Globus pallidus (tissue), 1 donor: ENCODE measurements around the gene PI4KA.
"Not testable (repeated sequence)": the region's sequence is repeated elsewhere in the genome, so short reads cannot be mapped to it uniquely, and the experiment has no call there.

ENCODE experiments used
- DNase-seq: peaks from one replicate; pipeline ENCODE4 v3.0.0-alpha.2; 2015; ENCODE audit warnings: low spot score

PI4KA gene

DNA sequence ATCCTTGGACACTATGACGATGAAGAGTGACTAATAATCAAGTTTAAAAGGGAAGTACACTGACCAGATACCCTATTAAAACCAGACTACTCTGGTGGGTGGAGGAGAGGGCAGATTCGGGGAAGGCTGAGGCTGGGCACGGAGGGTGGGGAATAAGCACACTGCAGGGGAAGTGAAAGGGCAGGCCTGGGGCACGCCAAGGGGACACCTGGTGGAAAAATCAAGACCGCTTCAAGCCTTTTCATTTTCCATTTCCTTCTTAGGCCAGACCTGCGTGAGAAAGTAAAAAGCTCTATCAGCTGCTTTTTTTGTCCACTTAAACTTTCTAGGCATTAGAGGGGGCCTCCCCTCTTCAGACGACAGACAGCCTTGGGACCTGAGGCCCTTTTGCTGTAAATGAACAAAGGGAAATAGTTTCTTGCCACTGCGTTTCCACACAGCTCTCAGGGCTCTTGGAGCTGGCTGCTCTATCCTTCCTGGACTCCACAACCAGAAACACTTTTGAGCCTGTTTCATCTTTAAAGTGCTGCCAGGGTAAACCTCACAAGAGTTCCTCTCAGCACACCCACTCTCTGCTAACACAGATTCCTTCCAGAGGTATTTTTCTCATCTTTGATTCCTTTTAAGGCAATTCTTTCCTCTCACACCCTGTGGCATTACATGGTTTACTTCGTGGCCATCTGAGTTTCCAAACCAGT, 109.7 kb downstream of the PI4KA start:
- DNase-seq: no peak

DNA sequence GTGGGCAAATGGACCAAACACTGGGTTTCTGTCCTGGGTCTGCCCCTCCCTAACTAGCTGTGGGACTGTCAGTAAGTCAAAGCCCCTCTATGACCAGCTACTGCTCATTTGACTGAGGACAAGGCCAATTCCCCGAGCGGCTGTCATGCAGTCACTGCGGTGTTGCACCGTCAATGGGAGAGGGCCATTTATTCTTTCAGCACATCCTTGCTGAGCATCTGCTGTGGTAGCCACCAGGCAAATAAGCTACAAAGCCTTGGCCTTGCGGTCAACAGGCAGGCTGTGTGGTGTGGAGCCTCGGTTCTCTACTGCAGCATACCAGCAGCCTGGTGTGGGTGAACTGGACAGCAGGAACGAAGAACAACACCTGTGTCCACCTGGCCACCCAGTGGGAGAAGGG, 110.5 kb downstream of the PI4KA start:
- DNase-seq: no peak

DNA sequence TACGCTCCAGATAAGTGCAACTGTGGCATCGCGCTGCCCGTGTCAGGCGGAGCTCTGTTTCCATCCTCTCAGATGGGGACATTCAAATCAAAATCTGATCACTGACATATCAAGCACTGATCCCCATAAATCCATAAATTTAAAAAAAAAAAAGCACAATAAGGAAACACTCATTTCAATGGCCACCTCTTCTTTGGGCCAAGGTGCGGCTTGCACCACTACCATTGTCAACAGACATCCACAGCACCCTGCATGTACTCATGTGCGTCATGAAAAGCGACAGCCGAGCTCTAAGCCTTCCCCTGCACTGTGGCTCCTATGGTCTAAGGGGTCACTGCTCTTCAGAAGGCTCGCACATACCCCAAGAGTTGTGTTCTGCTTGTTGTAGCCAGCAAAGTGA, 111.4 kb downstream of the PI4KA start:
- no peak for DNase-seq

DNA sequence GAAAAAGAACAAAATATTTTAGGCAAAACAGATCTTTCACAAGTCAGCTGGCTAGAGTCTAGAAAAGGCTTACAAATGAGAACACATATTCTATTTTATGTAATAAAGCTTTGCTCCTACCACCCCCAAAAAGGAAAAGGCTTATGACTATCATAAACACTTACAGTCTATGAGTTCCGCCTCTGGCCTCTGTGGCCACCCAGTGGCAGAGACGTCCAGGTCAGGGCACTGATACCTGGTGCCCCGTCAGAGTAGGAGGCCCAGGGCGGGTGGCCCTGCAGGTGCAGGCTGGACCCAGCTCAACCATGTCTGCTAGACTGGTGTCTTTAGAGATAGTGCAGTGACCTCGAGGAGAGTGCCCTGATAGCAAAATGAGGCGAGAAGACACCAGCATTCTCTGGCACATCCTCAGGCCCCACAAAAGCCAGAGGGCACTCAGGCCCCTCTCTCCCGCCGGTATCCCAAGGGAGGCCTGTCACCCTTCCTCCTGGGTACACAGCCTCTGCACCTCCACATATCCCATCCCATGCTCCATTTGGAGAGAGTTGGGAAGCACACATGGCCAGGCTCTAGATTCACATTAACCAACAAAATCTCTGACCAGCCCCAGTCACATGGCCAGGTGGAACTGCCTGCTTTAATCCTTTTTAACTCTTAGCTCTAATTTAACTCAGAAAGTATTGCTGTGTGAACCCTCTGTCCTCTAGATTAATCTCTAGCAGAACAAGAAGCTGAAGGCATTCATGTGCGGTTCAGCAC, 112.0 kb downstream of the PI4KA start:
- DNase-seq: no peak

DNA sequence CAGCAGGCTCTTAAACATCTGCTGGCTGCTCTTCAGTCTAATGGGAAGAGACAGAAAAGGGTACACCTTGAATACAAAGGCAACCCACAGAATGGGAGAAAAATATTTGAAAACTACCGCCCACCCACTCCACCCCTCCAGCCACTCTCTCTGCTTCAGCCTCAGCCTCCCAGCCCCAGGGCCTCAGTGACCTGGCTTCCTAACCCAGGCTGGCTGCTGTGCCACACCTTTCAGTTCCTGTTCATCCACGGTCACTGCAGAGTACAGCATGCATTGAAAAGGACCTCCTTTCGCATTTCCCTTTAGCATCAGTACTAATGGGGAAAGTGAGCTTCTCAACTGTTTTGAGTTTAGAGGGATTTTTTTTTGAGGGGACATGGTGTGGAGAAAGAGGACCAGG, 113.5 kb downstream of the PI4KA start:
- DNase-seq: no peak

DNA sequence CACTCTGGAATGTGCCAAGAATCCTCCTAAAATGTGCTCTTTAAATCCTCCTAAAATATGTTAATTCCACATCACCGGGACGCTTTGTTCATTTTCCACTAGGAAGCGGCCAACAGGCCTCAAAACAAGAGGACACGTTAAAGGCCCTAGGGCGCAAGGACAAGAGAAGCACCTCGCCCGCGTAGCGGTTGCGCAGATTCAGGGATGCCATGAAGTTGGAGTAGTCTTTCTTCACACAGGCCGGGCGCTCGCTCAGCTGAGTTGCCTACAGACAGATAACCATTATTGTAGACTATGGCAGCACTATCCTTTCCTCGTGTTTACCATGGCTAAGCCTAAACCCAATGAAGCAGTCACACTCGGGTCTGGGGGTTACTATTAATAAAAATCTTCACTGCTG, 114.2 kb downstream of the PI4KA start:
- DNase-seq: no peak

DNA sequence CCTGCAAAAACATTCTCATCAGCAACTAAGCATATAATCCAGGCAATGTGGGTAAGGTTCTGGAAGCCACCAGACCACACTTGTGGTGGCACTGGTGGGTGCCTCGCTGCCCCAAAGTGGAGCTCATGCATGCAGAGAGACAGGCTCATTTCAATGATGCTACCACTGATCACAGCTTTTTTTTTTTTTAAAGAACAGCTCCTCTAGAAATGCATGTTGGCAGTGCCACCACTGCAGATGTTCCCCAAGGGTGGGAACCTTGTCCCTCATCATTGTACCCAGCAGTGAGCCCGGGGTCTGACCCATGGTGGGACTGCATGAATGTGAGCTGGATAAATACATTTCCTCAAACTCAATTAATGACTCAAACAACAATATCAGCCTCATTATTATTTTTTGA, 115.8 kb downstream of the PI4KA start:
- no peak for DNase-seq

DNA sequence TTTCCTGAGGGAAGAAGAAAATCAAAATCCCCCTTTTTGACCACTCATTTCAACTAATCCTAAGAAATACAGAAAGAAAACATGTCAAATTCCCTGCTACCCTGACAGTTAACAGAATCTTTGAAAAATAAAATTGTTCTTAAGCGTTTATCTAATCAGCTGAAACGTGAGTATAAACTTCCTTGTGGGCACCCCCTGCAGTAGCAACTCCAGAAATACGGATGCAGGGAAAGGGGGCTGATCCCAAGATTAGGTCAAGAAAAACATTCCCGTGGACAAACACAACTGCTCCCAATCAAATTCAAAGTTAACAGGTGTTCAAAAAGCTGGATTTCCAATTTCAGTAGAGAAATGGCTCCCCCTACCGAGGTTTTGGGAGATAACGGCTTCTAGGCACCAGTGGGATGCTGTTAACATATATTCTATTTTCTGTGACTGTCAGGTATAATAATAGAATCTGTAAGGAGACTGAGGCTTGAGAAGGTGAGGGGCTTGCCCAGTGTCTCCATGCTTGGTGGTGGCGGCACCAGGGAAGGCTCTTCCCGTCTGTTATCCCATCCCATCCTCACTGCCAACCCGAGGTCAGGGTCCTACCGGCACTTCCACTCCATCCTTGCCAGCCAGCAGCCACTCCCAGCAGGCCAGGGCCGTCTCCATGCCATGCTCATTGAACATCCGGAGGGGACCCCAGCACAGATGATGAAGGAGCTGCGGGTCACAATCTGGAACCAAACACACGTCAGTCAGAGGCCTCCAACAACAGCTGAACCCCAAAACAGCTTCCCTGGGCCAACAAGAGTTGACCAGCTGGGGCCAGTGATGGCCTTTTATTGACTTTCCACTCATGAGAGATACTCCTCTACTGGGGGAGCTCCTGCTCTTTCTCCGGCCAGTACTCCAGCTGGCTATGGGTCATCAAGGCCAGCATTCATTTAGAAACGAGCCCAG, 116.7 kb downstream of the PI4KA start:
- DNase-seq: peak; percentile 19

DNA sequence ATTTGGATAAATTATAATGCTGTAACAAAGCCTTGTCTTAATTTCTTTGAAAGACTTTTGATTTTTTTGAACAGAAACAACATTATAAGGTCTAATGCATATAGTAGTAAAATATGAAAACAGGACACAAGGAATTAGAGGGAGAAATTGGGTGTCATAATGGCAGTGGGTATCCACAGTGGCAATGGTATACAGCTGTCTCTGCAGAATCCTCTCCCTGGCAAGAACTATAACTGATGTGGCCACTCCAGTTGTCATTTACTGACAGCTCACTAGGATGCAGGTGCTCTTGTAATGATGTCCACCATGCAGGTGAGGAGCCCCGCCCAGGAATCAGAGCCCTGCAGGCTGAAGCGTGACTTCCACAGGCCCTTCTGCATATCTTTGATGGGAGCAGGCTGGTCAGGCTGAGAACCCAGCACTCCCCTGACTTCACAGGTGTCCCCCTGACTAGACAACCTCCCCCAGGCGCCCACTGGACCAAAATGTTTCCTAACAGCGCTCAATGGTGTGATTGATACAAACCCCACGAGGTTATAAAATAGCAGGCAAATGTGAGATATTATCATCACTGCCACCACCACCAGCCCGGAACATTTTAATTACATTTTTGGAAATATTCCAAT, 117.5 kb downstream of the PI4KA start:
- no peak for DNase-seq

DNA sequence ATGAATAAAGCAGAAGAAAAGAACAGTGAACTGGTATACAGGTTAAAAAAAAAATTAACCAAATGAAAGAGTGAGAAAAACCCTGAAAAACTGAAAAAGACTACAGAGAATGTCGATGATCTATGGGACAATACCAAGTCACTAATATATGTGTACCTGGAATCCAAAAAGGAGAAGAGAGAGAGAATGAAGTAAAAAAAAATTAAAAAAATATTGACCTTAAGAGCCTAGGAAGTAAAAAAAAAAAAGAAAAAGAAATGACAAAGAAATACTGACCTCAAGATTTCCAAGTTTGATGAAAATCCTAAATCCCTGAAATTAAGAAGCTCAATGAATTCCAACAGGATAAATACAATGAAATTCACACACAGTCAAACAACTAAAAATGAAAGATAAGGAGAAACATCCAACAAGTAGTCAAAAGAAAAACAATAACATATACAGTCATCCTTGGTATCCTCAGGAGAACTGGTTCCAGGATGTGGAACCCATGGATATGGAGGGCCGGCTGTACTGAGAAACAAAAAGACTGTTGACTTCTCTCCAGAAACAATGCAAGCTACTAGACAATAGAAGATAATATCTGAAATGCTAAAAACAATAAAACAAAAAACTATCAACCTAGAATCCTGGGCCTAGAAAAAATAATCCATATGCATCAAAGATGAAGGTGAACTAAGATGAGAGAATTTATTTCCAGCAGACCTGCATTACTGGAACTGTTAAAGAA, 118.2 kb downstream of the PI4KA start:
- no peak for DNase-seq

DNA sequence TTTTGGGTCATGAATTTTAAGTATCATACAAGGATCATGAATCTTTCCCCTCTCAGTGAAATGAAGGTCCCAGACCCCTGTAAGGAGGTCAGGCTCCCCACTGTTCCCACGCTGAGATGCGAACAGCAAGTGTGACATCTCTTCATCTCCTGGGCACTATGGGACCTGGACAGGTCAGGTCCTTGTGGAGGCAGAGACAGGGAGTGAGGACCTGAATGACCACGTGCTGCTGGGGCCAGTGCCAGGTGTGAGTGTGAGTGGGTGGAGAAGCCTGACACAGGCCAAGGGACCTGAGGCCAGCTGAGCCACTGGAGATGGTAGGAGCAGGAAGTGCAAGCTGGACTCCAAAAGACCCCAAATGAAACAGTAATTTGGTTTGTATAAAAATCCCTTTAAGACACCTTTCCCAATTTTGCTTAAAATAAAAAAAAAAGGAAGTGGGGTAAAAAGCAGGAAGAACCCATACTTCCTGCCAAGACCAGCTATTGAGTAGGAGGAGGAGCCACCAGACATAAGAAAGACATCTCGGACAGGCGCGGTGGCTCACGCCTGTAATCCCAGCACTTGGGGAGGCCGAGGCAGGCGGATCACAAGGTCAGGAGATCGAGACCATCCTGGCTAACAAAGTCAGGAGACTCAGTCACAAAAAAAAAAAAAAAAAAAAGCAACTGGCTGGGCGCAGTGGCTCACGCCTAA, 120.1 kb downstream of the PI4KA start:
- DNase-seq: no peak

DNA sequence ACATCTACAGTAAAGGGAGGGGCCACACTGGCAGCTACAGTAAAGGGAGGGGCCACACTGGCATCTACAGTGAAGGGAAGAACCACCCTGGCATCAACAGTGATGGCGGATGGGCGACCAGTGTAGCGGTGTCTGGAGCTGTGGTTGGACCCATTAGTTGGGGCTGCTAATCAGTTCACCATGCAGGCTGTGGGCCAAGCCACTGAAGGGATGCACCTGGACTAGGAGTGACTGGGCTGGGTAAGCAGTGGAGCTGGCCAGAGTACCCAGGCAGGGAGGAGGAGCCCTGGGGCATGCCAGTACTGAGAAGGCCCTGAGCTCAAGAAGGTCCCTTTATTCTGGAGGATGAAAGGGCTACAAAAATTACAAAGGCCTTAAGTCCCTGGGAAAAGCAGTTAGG, 121.7 kb downstream of the PI4KA start:
- not testable (repeated sequence) for DNase-seq

DNA sequence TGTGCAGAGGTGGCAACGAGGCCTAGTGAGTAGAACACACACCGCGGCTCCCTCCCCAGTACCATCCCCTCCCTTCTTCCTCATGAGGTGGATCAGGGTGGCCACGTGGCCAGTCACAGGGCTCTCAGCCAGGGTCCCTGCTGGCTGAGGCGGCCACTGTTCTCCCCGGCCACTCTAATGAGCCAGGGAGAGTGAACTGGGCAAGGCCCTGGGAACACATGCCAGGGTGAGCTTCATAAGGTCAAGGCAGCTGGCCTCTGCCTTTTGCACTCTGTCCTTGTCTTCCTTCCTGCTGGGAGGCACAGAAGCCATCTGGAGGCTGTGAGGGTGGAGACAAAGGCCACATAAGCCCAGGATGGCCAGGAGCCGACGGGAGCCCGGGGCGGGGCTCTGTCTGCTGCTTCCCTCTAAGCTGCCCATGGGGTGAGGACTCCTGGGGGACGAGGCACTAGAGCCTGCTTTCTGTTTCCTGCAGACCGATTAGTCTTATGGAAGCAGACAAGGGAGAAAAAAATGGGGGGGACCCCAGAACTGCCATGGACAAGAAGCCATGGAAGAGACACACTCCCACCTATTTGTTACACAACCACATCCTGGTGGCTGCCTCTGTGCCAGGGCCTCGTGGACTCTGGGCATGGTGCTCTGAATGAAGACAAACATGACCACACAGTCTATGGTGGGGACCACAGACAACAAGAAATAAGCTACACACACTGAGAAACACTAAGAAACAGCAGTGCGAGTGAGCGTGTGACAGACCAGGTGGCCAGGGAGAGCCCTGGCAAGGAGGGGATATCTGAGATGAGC, 123.1 kb downstream of the PI4KA start:
- not testable (repeated sequence) for DNase-seq

DNA sequence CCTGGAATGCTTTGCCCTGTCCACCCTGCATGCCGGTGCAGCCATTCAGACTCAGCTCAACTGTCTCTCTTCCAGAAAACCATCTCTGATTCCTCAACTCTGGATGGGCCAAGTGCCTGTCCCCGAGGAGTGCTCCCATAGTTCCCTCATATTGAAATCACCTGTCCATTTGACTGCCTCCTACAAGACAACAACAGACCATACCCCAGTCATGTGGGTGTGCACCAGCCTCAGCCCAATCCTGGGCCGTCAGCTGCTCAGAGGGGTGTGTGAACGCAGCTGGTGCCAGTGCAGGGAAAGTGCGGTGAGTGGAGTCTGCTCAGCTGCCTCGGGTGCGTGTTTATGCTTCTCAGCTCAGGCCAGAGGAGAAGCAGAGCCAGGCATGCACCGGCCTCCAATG, 126.2 kb downstream of the PI4KA start:
- not testable (repeated sequence) for DNase-seq

DNA sequence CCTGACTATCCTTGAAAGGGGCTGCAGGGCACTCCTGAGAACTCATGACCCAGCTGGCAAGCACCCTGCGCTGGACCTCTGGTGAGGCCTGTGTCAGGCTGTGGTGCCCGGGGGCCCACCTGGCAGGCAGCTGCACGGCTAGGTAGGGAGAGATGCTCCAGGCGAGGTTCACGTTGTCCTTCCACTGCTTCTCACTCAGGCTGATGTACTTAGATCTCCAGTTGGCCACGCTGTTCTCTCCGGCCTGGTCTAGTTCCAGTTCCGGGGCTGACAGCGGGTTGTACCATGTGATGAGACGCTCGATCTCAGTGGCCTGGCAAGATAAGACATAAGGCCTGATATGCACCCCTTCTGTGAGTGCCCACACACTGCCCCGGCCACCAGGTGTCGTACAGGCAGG, 129.4 kb downstream of the PI4KA start:
- DNase-seq: no peak

DNA sequence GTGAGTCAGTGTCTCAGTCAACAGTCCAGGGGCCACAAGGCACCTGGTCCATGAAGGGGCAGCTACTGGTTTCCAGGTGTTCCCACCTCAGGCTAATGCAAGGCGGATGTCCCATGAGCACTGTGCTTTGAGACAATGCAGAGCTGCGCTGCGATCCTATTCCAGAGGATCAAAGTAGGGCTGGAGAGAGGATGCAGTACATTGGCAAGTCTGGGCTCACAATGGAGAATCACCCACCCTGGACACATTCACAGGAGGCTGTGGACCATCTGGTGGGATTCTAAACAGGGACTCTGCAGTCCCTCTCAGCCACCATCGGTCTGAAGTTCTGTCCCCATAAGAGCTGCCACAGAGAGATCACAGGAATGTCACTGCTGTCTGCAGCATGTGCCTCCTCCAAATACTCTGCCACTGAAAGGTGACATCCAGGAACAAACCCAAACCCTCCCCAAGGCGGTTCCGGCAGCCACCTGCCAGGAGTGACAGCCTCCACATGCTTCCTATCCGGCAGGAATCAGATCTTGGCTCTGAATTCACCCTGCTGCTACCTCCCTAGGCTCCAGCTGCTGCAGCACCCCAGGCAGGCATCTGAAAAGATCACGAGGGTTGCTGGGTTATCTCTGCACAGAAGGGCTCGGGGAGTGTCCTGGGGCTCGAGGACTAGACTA, 130.0 kb downstream of the PI4KA start:
- DNase-seq: no peak

DNA sequence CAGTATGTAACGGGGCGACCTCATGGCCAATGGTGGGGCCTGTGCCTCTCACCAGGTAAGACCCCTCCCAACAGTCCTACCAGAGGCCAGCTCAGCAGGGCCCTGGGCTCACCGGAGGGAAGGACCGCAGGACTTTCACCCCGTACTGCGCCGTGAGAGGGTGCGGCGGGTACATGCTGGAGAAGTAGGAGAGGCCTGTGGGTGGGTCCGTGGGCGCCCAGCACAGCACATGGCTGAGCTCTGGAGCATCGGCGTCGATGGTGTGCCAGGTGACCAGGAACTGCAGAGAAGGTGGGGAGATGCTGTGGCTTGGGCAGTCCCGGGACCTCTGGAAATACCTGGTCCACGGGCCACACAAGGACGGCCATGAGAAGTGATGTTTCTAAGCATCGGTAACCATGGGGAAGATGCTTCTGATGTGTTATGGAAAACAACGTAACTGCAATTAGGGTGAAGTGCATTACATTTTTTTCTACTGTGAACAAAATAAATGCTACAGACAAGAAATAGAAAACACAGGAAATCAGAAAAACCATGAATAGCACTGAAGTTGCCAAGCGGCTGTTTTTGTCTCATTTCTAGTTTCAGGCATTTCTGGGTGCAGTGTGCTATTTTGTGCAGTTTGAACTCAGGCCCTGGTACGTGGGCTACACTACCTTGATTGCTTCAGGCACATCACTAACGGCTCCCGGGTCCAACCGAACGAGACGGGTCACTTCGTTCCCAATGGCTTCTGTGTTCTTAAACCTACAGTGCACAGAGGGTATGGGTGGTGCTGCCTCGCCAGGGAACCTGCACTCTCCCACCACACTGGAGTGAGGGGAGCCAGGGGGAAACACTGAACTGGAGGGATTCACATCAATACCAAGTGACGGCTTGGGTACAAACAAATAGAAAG, 131.2 kb downstream of the PI4KA start:
- DNase-seq: no peak

DNA sequence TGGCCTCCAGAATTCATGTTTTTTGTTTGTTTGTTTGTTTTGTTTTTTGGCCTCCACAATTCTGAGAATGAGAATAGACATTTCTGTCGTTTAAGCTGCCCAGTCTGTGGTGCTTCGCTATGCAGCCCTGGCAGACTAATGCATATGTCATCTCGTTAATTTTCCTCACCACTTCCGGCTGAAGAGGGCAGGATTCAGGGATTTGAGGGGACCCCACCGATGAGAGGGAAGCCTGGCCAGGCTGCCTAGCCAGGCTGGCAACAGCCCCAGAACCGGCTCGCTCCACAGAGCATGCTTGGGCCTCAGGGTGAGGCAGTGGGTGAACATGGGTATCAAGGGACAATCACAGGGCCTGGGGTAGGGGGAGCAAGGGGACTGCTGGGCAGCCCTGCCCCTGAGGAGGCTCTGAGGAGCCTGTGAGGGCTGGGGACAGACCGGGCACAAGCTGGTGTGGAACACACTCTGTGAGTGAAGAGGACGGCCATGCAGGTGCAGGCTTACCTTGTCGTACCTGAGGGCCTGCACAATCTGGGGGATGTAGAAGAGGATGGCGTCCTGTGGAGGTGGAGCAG, 132.5 kb downstream of the PI4KA start:
- DNase-seq: no peak
